IMR-90 (cell line): ENCODE data around the gene DCN. TPM values are rescaled to one million over a fixed set of nuclear protein-coding genes. Genes with fewer than 3 reads are reported as not detected.

Source experiments
- ATAC-seq: fragments of 200-7000 bp; cut with Tn5 transposase; 2 replicates; pipeline ENCODE4 v1.9.1; 2020; ENCODE audit warnings: low read depth, mild to moderate bottlenecking, moderate library complexity
- BruUV-seq: library from RNA; stranded (reverse); fragments of 400-500 nt; replicated peaks from 2 replicates; lab custom pipeline; 2021; lab: Mats Ljungman, UMichigan
- CTCF ChIA-PET: fragments of 300-600 bp; formaldehyde crosslinking; extraction: SDS; loops from one replicate; lab custom pipeline; 2021; ENCODE audit warnings: antibody characterized with exemption; lab: Yijun Ruan, JAX
- POLR2A ChIA-PET: fragments of 300-600 bp; sonication (Branson Sonifier 250); formaldehyde crosslinking; loops from one replicate; lab custom pipeline; 2022; ENCODE audit warnings: antibody characterized with exemption; ENCODE audit not compliant: unreplicated experiment; lab: Charles Lee
- DNase-seq: peaks from one replicate; pipeline ENCODE4 v3.0.0; 2013
- H2AFZ ChIP-seq: replicated peaks from 2 replicates; pipeline ENCODE3; 2013; ENCODE audit warnings: low read length, mild to moderate bottlenecking; ENCODE audit not compliant: poor library complexity
- H2AK5ac ChIP-seq: 2 replicates; pipeline ENCODE4 v1.6.1; 2013; ENCODE audit warnings: low read depth, low read length, inconsistent platforms
- H2AK9ac ChIP-seq: replicated peaks from 2 replicates; pipeline ENCODE3; 2013; ENCODE audit warnings: mild to moderate bottlenecking, low read depth, low read length, moderate library complexity; ENCODE audit not compliant: poor library complexity
- H2BK120ac ChIP-seq: 2 replicates; pipeline ENCODE4 v1.6.1; 2013; ENCODE audit warnings: low read depth, low read length, inconsistent platforms
- H2BK15ac ChIP-seq: 3 replicates; pipeline ENCODE4 v1.6.1; 2013; ENCODE audit warnings: low read depth, low read length, inconsistent platforms
- H2BK20ac ChIP-seq: 2 replicates; pipeline ENCODE4 v1.6.1; 2013; ENCODE audit warnings: low read depth, mild to moderate bottlenecking, inconsistent platforms, low read length, moderate library complexity
- H2BK5ac ChIP-seq: 2 replicates; pipeline ENCODE4 v1.6.1; 2013; ENCODE audit warnings: mild to moderate bottlenecking, low read depth, low read length, inconsistent platforms; ENCODE audit not compliant: poor library complexity, severe bottlenecking
- H3K14ac ChIP-seq: replicated peaks from 2 replicates; pipeline ENCODE4 v1.6.1; 2013; ENCODE audit warnings: low read depth, low read length, inconsistent platforms
- H3K18ac ChIP-seq: 2 replicates; pipeline ENCODE4 v1.6.1; 2013; ENCODE audit warnings: low read depth, low read length, control low read depth
- H3K23ac ChIP-seq: 2 replicates; pipeline ENCODE4 v1.6.1; 2013; ENCODE audit warnings: low read depth, low read length, inconsistent platforms
- H3K27ac ChIP-seq: 2 replicates; pipeline ENCODE4 v1.5.1; 2013; ENCODE audit warnings: mild to moderate bottlenecking, control low read depth, low read length; ENCODE audit not compliant: insufficient read depth
- H3K27me3 ChIP-seq: 2 replicates; pipeline ENCODE4 v1.6.1; 2013; ENCODE audit warnings: low read length; ENCODE audit not compliant: control insufficient read depth, insufficient read depth
- H3K36me3 ChIP-seq: 2 replicates; pipeline ENCODE4 v1.6.1; 2013; ENCODE audit warnings: low read length, mixed read lengths; ENCODE audit not compliant: control insufficient read depth, insufficient read depth
- H3K4ac ChIP-seq: 2 replicates; pipeline ENCODE4 v1.6.1; 2013; ENCODE audit warnings: low read depth, low read length, inconsistent platforms
- H3K4me1 ChIP-seq: 2 replicates; pipeline ENCODE4 v1.6.1; 2013; ENCODE audit warnings: low read length, mixed read lengths; ENCODE audit not compliant: control insufficient read depth, insufficient read depth
- H3K4me2 ChIP-seq: 2 replicates; pipeline ENCODE4 v1.6.1; 2013; ENCODE audit warnings: low read depth, mild to moderate bottlenecking, control low read depth, low read length, moderate library complexity
- H3K4me3 ChIP-seq: 2 replicates; pipeline ENCODE4 v1.5.1; 2013; ENCODE audit warnings: low read depth, mild to moderate bottlenecking, control low read depth, low read length, moderate library complexity; ENCODE audit not compliant: insufficient read depth
- H3K56ac ChIP-seq: 2 replicates; pipeline ENCODE4 v1.6.1; 2013; ENCODE audit warnings: low read length, inconsistent platforms; ENCODE audit not compliant: insufficient read depth; ENCODE audit errors: extremely low read depth
- H3K79me1 ChIP-seq, 2 experiments: 2 replicates each; pipeline ENCODE4 v1.6.1; 2013; ENCODE audit warnings: low read length in 2 of 2, inconsistent platforms in 1 of 2, low read depth in 1 of 2
- H3K9ac ChIP-seq: 2 replicates; pipeline ENCODE4 v1.6.1; 2013; ENCODE audit warnings: low read depth, low read length, control low read depth
- H3K9me1 ChIP-seq: 2 replicates; pipeline ENCODE4 v1.6.1; 2013; ENCODE audit warnings: low read length, inconsistent platforms; ENCODE audit not compliant: insufficient read depth
- H3K9me3 ChIP-seq: 2 replicates; pipeline ENCODE4 v1.6.1; 2013; ENCODE audit warnings: low read length; ENCODE audit not compliant: control insufficient read depth, insufficient read depth
- H4K20me1 ChIP-seq: 2 replicates; pipeline ENCODE4 v1.6.1; 2013; ENCODE audit warnings: low read length, inconsistent platforms; ENCODE audit not compliant: insufficient read depth
- H4K5ac ChIP-seq: 2 replicates; pipeline ENCODE4 v1.6.1; 2013; ENCODE audit warnings: mild to moderate bottlenecking, low read depth, low read length, control low read depth
- H4K8ac ChIP-seq, 2 experiments: 2 replicates each; pipeline ENCODE4 v1.6.1; 2013; ENCODE audit warnings: low read depth in 2 of 2, low read length in 2 of 2, control low read depth in 1 of 2, inconsistent platforms in 1 of 2
- H4K91ac ChIP-seq: 2 replicates; pipeline ENCODE4 v1.6.1; 2013; ENCODE audit warnings: low read depth, low read length, inconsistent platforms; ENCODE audit not compliant: insufficient read depth
- BHLHE40 ChIP-seq: fragments of 150-350 bp; IDR thresholded peaks from 2 replicates; pipeline ENCODE4 v1.6.1; 2016; ENCODE audit warnings: mild to moderate bottlenecking, low read depth, low read length
- CEBPB ChIP-seq: IDR thresholded peaks from 2 replicates; pipeline ENCODE4 v1.6.1; 2012; ENCODE audit warnings: low read depth, low read length, improper control_type of control experiment
- CHD1 ChIP-seq: IDR thresholded peaks from 2 replicates; pipeline ENCODE4 v1.6.1; 2012; ENCODE audit warnings: low read depth, low read length, improper control_type of control experiment
- CTCF ChIP-seq: conservative IDR thresholded peaks from 2 replicates; pipeline ENCODE4 v1.5.1; 2012; ENCODE audit warnings: mild to moderate bottlenecking, low read depth, low read length, improper control_type of control experiment
- ELK1 ChIP-seq: fragments of 150-350 bp; IDR thresholded peaks from 2 replicates; pipeline ENCODE4 v1.6.1; 2016; ENCODE audit warnings: low read depth, mild to moderate bottlenecking, low read length, moderate library complexity, borderline replicate concordance
- FOS ChIP-seq: fragments of 150-350 bp; IDR thresholded peaks from 2 replicates; pipeline ENCODE4 v1.6.1; 2016; ENCODE audit warnings: low read depth, low read length
- MAFK ChIP-seq: IDR thresholded peaks from 2 replicates; pipeline ENCODE4 v1.6.1; 2012; ENCODE audit warnings: low read depth, low read length, improper control_type of control experiment
- MXI1 ChIP-seq: IDR thresholded peaks from 2 replicates; pipeline ENCODE4 v1.6.1; 2012; ENCODE audit warnings: low read depth, mild to moderate bottlenecking, low read length, moderate library complexity, borderline replicate concordance
- POLR2A ChIP-seq: IDR thresholded peaks from 2 replicates; pipeline ENCODE4 v1.6.1; 2012; ENCODE audit warnings: mild to moderate bottlenecking, low read depth, low read length
- RAD21 ChIP-seq: IDR thresholded peaks from 2 replicates; pipeline ENCODE4 v1.6.1; 2012; ENCODE audit warnings: low read length, improper control_type of control experiment
- RCOR1 ChIP-seq: IDR thresholded peaks from 2 replicates; pipeline ENCODE4 v1.6.1; 2012; ENCODE audit warnings: mild to moderate bottlenecking, low read length, improper control_type of control experiment; ENCODE audit not compliant: insufficient replicate concordance
- RFX5 ChIP-seq: IDR thresholded peaks from 2 replicates; pipeline ENCODE4 v1.8.0; 2012; ENCODE audit warnings: low read depth, mild to moderate bottlenecking, low read length, moderate library complexity
- SMC3 ChIP-seq: fragments of 150-350 bp; IDR thresholded peaks from 2 replicates; pipeline ENCODE4 v1.6.1; 2016; ENCODE audit warnings: low read depth, mild to moderate bottlenecking, antibody characterized with exemption, low read length, moderate library complexity
- USF2 ChIP-seq: fragments of 150-350 bp; IDR thresholded peaks from 2 replicates; pipeline ENCODE4 v1.6.1; 2017; ENCODE audit warnings: mild to moderate bottlenecking, antibody characterized with exemption, low read length, low read depth
- WGBS, 2 experiments: methylation state at CpG; one replicate each; pipeline versions ENCODE4 v1.1.5 to v1.1.7; 2013; ENCODE audit warnings: missing lambda C conversion rate in 2 of 2; ENCODE audit not compliant: insufficient read length in 1 of 2; ENCODE audit errors: extremely low coverage in 2 of 2; 5-methylcytosine and 5-hydroxymethylcytosine counted together
- dilution Hi-C: fragments of 300-500 bp; cut with HindIII; formaldehyde crosslinking; loops from one replicate; pipeline ENCODE4 v1.14.3; 2018; ENCODE audit warnings: low sequenced_read_pairs; ENCODE audit not compliant: unreplicated experiment
- in situ Hi-C: fragments of 300-500 bp; cut with MboI; formaldehyde crosslinking; loops from 3 replicates; pipeline ENCODE4 v1.14.3; 2019; ENCODE audit warnings: low sequenced_read_pairs, inconsistent platforms, mixed read lengths
- intact Hi-C: fragments of 100-400 bp; cut with micrococcal nuclease; formaldehyde crosslinking; loops from 2 replicates; pipeline ENCODE4 v1.10.0; 2022
- polyA plus RNA-seq, 3 experiments: library from polyadenylated mRNA; depleted of rRNA; stranded (reverse); fragments of >200 nt; gene quantifications; 2 replicates each; pipeline ENCODE4 v1.2.3, GENCODE V29; 2012; ENCODE audit warnings: low replicate concordance in 1 of 3
- total RNA-seq: library from RNA; depleted of rRNA; stranded (reverse); fragments of >200 nt; gene quantifications from 2 replicates; pipeline ENCODE4 v1.2.3, GENCODE V29; 2012

The DCN gene
- total and polyA plus RNA-seq, 2 of the 4 experiments (the other 2 are of a cell fraction), result 241 to 965 TPM

GRCh38 chr12:91219919-91220318, 37.3 kb upstream of the DCN start:
- Histone ChIP-seq H3K9me1 (peaks cover 4% of the 10 kb centered on the region; the same call in 1 of the 2 replicates), H3K4me3 (no peak overlapping the region), H3K9me3 (no peaks in the 10 kb centered on the region), H3K56ac (no peak overlapping the region), H2BK15ac (peak overlapping the region; percentile 98), H4K91ac (peak overlapping the region; percentile 91), H3K27ac (no peak overlapping the region), H3K14ac (peak overlapping the region; percentile 64; the same call in 1 of the 2 replicates), H3K18ac (peak overlapping the region; percentile 80; the same call in 1 of the 2 replicates), H4K8ac (peak overlapping the region in 1 of 2 experiments; percentile 82; a peak in 1 of 4 replicates), H3K4me2 (no peak overlapping the region), H4K5ac (peak overlapping the region; percentile 33; the same call in 1 of the 2 replicates), H3K36me3 (no peaks in the 10 kb centered on the region), H3K23ac (peak overlapping the region; percentile 24; the same call in 1 of the 2 replicates), H3K79me1 (0 out of 4 replicates have a peak, but pooled peaks cover 0 to 3% of the 10 kb centered on the region in 2 experiments), H3K4ac (peak overlapping the region; percentile 73; the same call in 1 of the 2 replicates), H2BK120ac (peak overlapping the region; percentile 41), H2BK5ac (peak overlapping the region; percentile 87), H2AK9ac (no peak overlapping the region), H2AFZ (no peak overlapping the region), H3K4me1 (peaks cover 8% of the 10 kb centered on the region; the same call in 1 of the 2 replicates), H2AK5ac (peak overlapping the region; percentile 82), H4K20me1 (no peaks in the 10 kb centered on the region), H2BK20ac (peak overlapping the region; percentile 83), H3K9ac (no peak overlapping the region), H3K27me3 (no peaks in the 10 kb centered on the region)
- CTCF ChIA-PET, result no interaction called here
- dilution Hi-C loops, result no loop called here
- BruUV-seq, result no TSS peak
- TF ChIP-seq BHLHE40, result no peak
- TF ChIP-seq RFX5, result no peak
- TF ChIP-seq POLR2A, result no peak
- no peak for TF ChIP-seq FOS
- no peak for TF ChIP-seq USF2
- TF ChIP-seq ELK1, result no peak
- TF ChIP-seq RAD21, result no peak
- no peak for TF ChIP-seq CHD1
- no peak for TF ChIP-seq MAFK
- no peak for TF ChIP-seq MXI1
- TF ChIP-seq CTCF, result no peak
- TF ChIP-seq CEBPB, result no peak
- no peak for TF ChIP-seq RCOR1
- TF ChIP-seq SMC3, result no peak
- in situ Hi-C loops, result no loop called here
- no CpG with 5 or more reads among the region's 1 CpG for WGBS, 2 experiments
- no peak for ATAC-seq
- DNase-seq, result no peak
- intact Hi-C loops, result no loop called here
- POLR2A ChIA-PET, result no interaction called here
